Ovary (tissue), 9 donors: ENCODE data around the gene SNAPC2. TPM values are rescaled to one million over a fixed set of nuclear protein-coding genes. Genes with fewer than 3 reads are reported as not detected.
A peak's percentile ranks its signal among the peaks of the same experiment; 100 is the strongest.

Experiments
- DNase-seq, 5 donors: peaks; one replicate each; pipeline ENCODE4 v3.0.0-alpha.2; 2019 to 2020
- H3K27ac ChIP-seq, 2 donors: fragments of 200-600 bp; one replicate each; pipeline versions ENCODE4 v1.5.1 to v1.8.0; 2019 to 2022
- H3K27me3 ChIP-seq: fragments of 200-600 bp; one replicate; pipeline ENCODE4 v1.8.0; 2022
- H3K36me3 ChIP-seq: fragments of 200-600 bp; sonication (generic); one replicate; pipeline ENCODE4 v1.5.1; 2019
- H3K4me1 ChIP-seq: one replicate; pipeline ENCODE4 v1.8.1; 2013; ENCODE audit warnings: mild to moderate bottlenecking, moderate library complexity; ENCODE audit not compliant: insufficient read depth
- H3K4me3 ChIP-seq: fragments of 200-600 bp; sonication (generic); one replicate; pipeline ENCODE4 v1.5.1; 2017
- H3K9me3 ChIP-seq, 2 donors: fragments of 200-600 bp in 1 of 2; sonication (generic) in 1 of 2; one replicate each; pipeline versions ENCODE4 v1.5.1 to v1.8.1; 2013 to 2019; ENCODE audit warnings: mild to moderate bottlenecking in 1 of 2, moderate library complexity in 1 of 2
- EP300 ChIP-seq: sonication (generic); formaldehyde crosslinking; IDR thresholded peaks from one replicate; pipeline ENCODE4 v1.6.1; 2017; ENCODE audit warnings: antibody characterized with exemption
- POLR2A ChIP-seq: fragments of 450-650 bp; IDR thresholded peaks from one replicate; pipeline ENCODE4 v1.6.1; 2017; ENCODE audit warnings: antibody characterized with exemption, mild to moderate bottlenecking, moderate library complexity
- WGBS, 3 donors: extraction: QIAGEN DNeasy Blood & Tissue Kit in 1 of 3; methylation state at CpG; one replicate each; pipeline versions ENCODE4 v1.1.5 to v1.1.7; 2013 to 2017; 5-methylcytosine and 5-hydroxymethylcytosine counted together
- intact Hi-C, 4 donors: fragments of 100-400 bp; cut with DNase I; formaldehyde crosslinking; loops; one replicate each; pipeline versions ENCODE4 v1.11.0 to v1.15.1; 2022 to 2023
- polyA plus RNA-seq, 2 donors: library from polyadenylated mRNA; stranded (reverse); fragments of 200-250 nt in 1 of 2; fragments of 350-450 nt in 1 of 2; fragmentation: Illumina TruSeq in 1 of 2; extraction: RNeasy Lipid Tissue Mini Kit (QIAGEN cat#74804) in 1 of 2; gene quantifications; one replicate each; pipeline ENCODE4 v1.2.3, GENCODE V29; 2013 to 2014
- total RNA-seq, 7 donors: library from RNA; depleted of rRNA in 2 of 7; stranded (reverse); fragments of >200 nt in 2 of 7; fragmentation: NEBNext Ultra II Directional in 3 of 7; extraction: Animal tissue kit (Norgen Biotek cat#: 25700) in 3 of 7; gene quantifications; one replicate each; pipeline versions ENCODE4 v1.1.0 to v1.2.4, GENCODE V29; 2016 to 2023
- TF ChIP-seq, protein P1 (sequence below), 3 donors: fragments of 450-650 bp in 2 of 3; fragments of 200-600 bp in 1 of 3; IDR thresholded peaks; one replicate each; pipeline versions ENCODE4 v1.5.1 to v1.8.0; 2016 to 2022; ENCODE audit warnings: antibody characterized with exemption in 3 of 3, mild to moderate bottlenecking in 1 of 3
- donor health status: DM: no; HTN: no; CAD: no; lungs with moderate emphysema.
- donor health status: DM: no; HTN: no; CAD: no.
- donor health status: Bipolar disorder and iron deficiency.
- donor health status: DM: yes; HTN: yes; CAD: no.
- donor health status: DM: no; HTN: no; CAD: no.
- donor health status: DM: yes; HTN: yes; CAD: no.

Gene SNAPC2
- total and polyA plus RNA-seq, 9 donors, result 1.8 to 26.6 (median 16.3) TPM

DNA sequence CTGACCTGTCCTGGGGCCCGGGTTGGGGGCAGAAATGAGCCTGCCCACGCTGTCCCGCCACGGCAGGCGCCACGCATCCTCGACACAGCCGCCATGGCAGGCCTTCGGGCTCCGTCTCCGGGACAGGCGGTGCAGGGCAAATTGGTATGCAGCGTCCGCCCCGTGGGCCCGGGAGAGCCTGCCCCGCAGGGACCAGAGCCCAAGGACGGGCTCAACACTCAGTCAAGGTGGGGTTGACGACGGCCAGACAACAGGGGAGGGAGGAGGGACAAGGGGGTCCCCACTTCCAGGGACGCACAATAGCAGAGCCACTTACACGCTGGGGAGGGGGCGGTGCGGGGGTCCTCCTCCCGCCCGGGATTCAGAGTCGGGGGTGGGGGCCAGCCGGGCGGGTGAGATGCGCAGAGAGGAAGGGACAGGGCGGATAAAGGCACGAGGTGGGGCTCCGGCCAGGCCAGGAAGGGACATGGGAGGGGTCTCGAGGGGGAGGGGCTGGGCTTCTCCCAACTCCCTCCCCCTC is 4.6 kb downstream of the SNAPC2 start:
- H3K27me3 ChIP-seq, result no peaks in the 10 kb centered on the region

DNA sequence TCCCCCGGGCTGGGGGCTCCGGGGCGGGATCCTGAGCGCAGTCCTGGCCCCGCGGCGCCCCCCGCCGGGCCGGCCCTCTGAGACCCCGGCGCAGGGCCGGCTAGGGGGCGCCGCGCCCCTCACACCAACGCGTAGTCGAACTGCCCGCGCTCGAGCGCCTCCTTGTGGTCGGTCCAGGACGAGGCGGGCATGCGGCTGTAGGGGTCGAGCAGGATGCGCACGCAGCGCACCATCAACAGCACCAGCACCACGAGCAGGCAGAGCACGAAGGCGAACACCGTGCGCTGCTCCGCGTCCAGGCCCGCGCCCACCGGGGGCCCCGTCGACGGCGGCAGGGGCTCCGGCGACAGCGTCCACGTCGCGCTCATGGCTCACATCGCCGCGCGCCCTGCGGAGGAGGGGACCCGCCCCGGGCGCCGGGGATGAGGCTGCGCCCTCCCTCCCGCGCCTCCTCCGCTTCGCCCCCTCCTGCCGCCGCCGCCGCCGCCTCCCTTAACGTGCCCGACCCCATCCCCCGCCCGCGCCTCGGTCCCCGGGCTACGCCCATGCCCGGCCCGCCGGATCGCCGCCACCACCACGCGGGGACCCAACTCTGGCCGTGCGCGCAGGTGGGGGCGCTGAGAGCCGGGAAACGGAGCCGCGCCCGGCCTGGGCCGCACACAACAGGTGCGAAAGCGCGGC is 5.2 kb downstream of the SNAPC2 start:
- TF ChIP-seq, protein P1, sequence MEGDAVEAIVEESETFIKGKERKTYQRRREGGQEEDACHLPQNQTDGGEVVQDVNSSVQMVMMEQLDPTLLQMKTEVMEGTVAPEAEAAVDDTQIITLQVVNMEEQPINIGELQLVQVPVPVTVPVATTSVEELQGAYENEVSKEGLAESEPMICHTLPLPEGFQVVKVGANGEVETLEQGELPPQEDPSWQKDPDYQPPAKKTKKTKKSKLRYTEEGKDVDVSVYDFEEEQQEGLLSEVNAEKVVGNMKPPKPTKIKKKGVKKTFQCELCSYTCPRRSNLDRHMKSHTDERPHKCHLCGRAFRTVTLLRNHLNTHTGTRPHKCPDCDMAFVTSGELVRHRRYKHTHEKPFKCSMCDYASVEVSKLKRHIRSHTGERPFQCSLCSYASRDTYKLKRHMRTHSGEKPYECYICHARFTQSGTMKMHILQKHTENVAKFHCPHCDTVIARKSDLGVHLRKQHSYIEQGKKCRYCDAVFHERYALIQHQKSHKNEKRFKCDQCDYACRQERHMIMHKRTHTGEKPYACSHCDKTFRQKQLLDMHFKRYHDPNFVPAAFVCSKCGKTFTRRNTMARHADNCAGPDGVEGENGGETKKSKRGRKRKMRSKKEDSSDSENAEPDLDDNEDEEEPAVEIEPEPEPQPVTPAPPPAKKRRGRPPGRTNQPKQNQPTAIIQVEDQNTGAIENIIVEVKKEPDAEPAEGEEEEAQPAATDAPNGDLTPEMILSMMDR (IDR thresholded peaks at IDR 0.05), result peak; percentile 55 to 78 (median 66)
- TF ChIP-seq POLR2A, result no peak
- Histone ChIP-seq H3K4me3 (peak overlapping the region; percentile 41), H3K36me3 (no peaks in the 10 kb centered on the region), H3K4me1 (peaks cover 45% of the 10 kb centered on the region), H3K27ac (no peak overlapping the region), H3K9me3 (no peaks in the 10 kb centered on the region), H3K27me3 (no peaks in the 10 kb centered on the region)
- peak; percentile 64 to 87 (median 79) for DNase-seq
- 0 to 1% (median 1%) methylated on average over 65 to 98 of the region's 98 CpGs for WGBS, 3 donors
- intact Hi-C loops, result no loop called here

More for the DNA sequence above, 4.6 kb downstream of the SNAPC2 start:
- 27 to 53% (median 38%) methylated on average over 33 to 34 of the region's 34 CpGs for WGBS, 3 donors
- Histone ChIP-seq H3K27ac (no peak overlapping the region), H3K36me3 (no peaks in the 10 kb centered on the region), H3K9me3 (no peaks in the 10 kb centered on the region), H3K4me3 (peak overlapping the region; percentile 41), H3K4me1 (peaks cover 44% of the 10 kb centered on the region)
- no peak for TF ChIP-seq EP300
- no peak for TF ChIP-seq POLR2A
- TF ChIP-seq, protein P1 (IDR thresholded peaks at IDR 0.05), result no peak
- DNase-seq, result peak in 3 of 5 donors; percentile 36 to 56 (median 54)
- intact Hi-C loops, result no loop called here

DNA sequence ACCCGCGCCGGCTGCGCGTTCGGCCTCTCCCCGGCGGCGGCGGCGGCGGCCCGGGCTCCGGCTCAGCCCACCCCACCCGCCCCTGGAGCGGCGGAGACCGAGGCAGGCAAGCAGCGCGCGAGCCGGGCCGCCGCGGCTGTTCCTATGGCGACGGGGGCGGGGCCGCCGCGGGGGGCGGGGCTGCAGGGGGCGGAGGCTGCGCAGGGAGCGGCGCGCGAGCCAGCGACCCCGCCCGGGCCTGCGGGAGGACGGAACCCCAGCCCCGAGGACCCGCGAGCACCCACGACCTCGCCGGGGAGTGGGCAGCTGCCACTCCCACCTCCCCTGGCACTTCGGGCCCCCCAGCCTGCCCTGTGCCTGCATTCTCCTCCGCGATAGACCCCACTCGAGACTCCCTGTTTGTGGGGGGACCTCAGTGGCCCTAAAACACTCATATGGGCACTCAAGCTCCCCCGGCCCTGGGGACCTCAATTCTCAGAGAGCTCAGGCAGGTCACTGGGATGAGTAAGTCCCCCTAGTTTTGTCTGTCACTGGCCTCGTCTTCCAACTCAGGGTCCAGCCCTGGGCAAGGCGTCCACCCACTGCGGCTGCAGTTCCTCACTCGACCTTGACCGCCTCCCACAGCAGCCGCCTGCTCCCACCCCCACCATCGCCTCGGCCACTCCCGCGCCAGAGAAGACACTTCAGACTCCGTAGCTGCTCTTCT is 6.0 kb downstream of the SNAPC2 start, which contains the start of gene CTXN1:
Gene CTXN1, minus strand, starts transcription at position 115 of the 706 bp plus-strand sequence. CDS start 597 bp downstream, outside the sequence.
- Histone ChIP-seq H3K27ac (peak within 1 kb of the TSS; percentile 25 to 88), H3K9me3 (no peaks in the 10 kb centered on the region), H3K4me3 (peak within 1 kb of the TSS; percentile 41), H3K36me3 (no peaks in the 10 kb centered on the region), H3K27me3 (no peaks in the 10 kb centered on the region), H3K4me1 (peaks cover 42% of the 10 kb centered on the region)
- TF ChIP-seq POLR2A (no peak), EP300 (no peak)
- TF ChIP-seq, protein P1 (IDR thresholded peaks at IDR 0.05), result peak in 2 of 3 donors; percentile 38 to 42
- intact Hi-C loops, result no loop called here
- DNase-seq, result peak; percentile 78 to 91 (median 87)
- WGBS, 3 donors, result 1 to 7% (median 4%) methylated on average over 15 to 65 of the region's 65 CpGs

DNA sequence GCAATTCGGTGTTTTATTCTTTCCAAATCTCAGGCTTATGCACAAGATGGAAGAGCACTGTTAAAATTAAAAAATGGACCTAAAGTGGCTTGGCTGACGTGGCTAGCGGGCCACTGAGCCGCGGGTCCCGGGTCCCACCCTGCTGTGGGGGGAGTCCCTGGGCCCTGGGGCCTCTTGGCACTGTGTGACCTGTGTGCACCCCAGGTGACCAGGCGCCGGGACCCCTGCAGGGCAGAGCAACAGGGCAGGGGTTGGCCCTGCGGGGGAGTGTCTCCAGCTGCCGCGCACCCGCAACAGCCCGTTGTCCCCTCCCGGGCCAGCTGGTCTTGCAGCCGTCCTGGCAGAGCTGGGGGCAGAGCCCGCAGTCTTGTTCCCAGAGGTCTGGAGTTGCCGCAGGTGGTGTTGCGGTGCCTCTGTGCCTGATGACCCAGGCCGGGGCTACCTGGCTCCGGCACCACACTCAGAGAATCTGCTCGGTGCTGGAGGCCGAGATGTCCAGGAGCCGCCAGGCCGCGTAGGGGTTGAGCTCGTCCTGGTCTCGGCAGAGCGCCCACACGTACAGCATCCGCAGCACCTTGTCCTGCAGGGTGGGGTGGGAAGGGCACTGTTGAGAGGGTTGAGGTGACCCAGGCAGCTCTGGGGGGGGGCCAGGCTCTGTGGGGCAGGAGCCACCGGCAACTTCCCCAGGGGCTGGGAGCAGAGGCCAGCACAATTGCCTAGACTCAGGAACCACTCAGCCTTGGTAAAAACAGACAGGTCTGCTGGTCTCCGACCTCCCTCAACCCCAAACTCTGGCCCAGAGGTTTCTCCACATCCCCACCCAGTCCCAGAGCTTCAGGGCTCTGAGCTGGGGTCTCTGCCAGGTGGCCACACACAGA is 6.8 kb downstream of the SNAPC2 start:
- H3K27ac ChIP-seq, result peak overlapping the region; percentile 70 to 88
- no peaks in the 10 kb centered on the region for H3K27me3 ChIP-seq
- intact Hi-C loops, result no loop called here
- TF ChIP-seq, protein P1 (IDR thresholded peaks at IDR 0.05), result no peak
- TF ChIP-seq EP300, result no peak
- TF ChIP-seq POLR2A, result no peak
- no peaks in the 10 kb centered on the region for H3K36me3 ChIP-seq
- WGBS, 3 donors, result 20 to 46% (median 31%) methylated on average over 20 to 32 of the region's 32 CpGs
- peaks cover 35% of the 10 kb centered on the region for H3K4me1 ChIP-seq
- no peaks in the 10 kb centered on the region for H3K9me3 ChIP-seq
- H3K4me3 ChIP-seq, result peak overlapping the region; percentile 41
- DNase-seq, result peak; percentile 48 to 67 (median 60)
